Loucy (cell line): Measurements from ENCODE around the gene CALU.

Experiments used
- H2AFZ ChIP-seq: fragments of 200-600 bp; sonication (generic); 2 replicates; pipeline ENCODE4 v1.6.0; 2016; ENCODE audit warnings: antibody characterized with exemption, mild to moderate bottlenecking, low read length, moderate library complexity
- H3F3A ChIP-seq: fragments of 200-600 bp; 2 replicates; pipeline ENCODE4 v1.6.0; 2016; ENCODE audit warnings: antibody characterized with exemption, low read depth, mild to moderate bottlenecking
- H3K27me3 ChIP-seq: fragments of 200-600 bp; sonication (generic); 2 replicates; pipeline ENCODE4 v1.6.1; 2014; ENCODE audit warnings: low read length, mild to moderate bottlenecking; ENCODE audit not compliant: insufficient read depth, poor library complexity, severe bottlenecking
- H3K36me3 ChIP-seq: fragments of 200-600 bp; sonication (generic); 2 replicates; pipeline ENCODE4 v1.6.1; 2016; ENCODE audit warnings: low read length; ENCODE audit not compliant: insufficient read depth
- H3K4me1 ChIP-seq: fragments of 200-600 bp; sonication (generic); 2 replicates; pipeline ENCODE4 v1.5.1; 2014; ENCODE audit warnings: low read length, mild to moderate bottlenecking; ENCODE audit not compliant: insufficient read depth, poor library complexity, severe bottlenecking
- H3K4me2 ChIP-seq: fragments of 200-600 bp; sonication (generic); 2 replicates; pipeline ENCODE4 v1.6.0; 2014; ENCODE audit warnings: antibody characterized with exemption, low read length, low read depth, mild to moderate bottlenecking; ENCODE audit not compliant: poor library complexity, severe bottlenecking
- H3K4me3 ChIP-seq: fragments of 200-600 bp; sonication (generic); 2 replicates; pipeline ENCODE4 v1.5.1; 2014; ENCODE audit warnings: low read length, mild to moderate bottlenecking, mixed read lengths; ENCODE audit not compliant: poor library complexity, severe bottlenecking
- H3K79me2 ChIP-seq: fragments of 200-600 bp; sonication (generic); 2 replicates; pipeline ENCODE4 v1.6.1; 2014; ENCODE audit warnings: low read length; ENCODE audit not compliant: insufficient read depth
- H3K9ac ChIP-seq: fragments of 200-600 bp; sonication (generic); 2 replicates; pipeline ENCODE4 v1.6.0; 2014; ENCODE audit warnings: mild to moderate bottlenecking, low read depth, low read length, moderate library complexity; ENCODE audit not compliant: poor library complexity, severe bottlenecking
- H3K9me2 ChIP-seq: fragments of 200-600 bp; sonication (generic); replicated peaks from 2 replicates; pipeline ENCODE4 v1.6.1; 2016; ENCODE audit warnings: low read depth, low read length, mixed read lengths
- H3K9me3 ChIP-seq: fragments of 200-600 bp; sonication (generic); 2 replicates; pipeline ENCODE4 v1.6.1; 2014; ENCODE audit warnings: mild to moderate bottlenecking, antibody characterized with exemption, low read length, low read depth; ENCODE audit not compliant: insufficient read depth
- H4K20me1 ChIP-seq: fragments of 200-600 bp; sonication (generic); 2 replicates; pipeline ENCODE4 v1.6.0; 2014; ENCODE audit warnings: antibody characterized with exemption, low read length, mild to moderate bottlenecking; ENCODE audit not compliant: insufficient read depth, poor library complexity, severe bottlenecking
- EZH2phosphoT487 ChIP-seq: fragments of 200-600 bp; IDR thresholded peaks from 2 replicates; pipeline ENCODE4 v1.6.1; 2018; ENCODE audit warnings: antibody characterized with exemption, mild to moderate bottlenecking, moderate library complexity, borderline replicate concordance
- TF ChIP-seq, protein P1 (sequence below): fragments of 200-600 bp; sonication (generic); conservative IDR thresholded peaks from 2 replicates; pipeline ENCODE4 v1.5.1; 2014; ENCODE audit warnings: mild to moderate bottlenecking, antibody characterized with exemption, low read length

Gene CALU

DNA sequence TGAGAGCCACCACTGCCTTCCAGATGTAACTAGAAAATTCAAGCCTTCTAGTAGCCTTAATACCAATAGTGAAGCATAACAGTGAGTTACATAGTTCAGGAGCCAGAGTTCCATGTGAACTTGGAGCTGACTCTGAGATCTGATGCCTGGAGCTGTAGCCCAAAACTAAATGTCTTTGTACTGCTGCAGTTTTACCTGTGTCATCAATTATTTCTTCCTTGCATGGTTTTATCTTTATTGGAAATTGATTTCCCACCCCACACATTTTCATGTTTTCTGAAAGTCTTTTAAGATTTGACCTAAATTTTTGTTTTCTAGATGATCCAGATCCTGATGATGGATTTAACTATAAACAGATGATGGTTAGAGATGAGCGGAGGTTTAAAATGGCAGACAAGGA, 19.4 kb downstream of the CALU start:
- TF ChIP-seq, protein P1, sequence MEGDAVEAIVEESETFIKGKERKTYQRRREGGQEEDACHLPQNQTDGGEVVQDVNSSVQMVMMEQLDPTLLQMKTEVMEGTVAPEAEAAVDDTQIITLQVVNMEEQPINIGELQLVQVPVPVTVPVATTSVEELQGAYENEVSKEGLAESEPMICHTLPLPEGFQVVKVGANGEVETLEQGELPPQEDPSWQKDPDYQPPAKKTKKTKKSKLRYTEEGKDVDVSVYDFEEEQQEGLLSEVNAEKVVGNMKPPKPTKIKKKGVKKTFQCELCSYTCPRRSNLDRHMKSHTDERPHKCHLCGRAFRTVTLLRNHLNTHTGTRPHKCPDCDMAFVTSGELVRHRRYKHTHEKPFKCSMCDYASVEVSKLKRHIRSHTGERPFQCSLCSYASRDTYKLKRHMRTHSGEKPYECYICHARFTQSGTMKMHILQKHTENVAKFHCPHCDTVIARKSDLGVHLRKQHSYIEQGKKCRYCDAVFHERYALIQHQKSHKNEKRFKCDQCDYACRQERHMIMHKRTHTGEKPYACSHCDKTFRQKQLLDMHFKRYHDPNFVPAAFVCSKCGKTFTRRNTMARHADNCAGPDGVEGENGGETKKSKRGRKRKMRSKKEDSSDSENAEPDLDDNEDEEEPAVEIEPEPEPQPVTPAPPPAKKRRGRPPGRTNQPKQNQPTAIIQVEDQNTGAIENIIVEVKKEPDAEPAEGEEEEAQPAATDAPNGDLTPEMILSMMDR, result no peak
- no peak for TF ChIP-seq EZH2phosphoT487
- H3K9ac ChIP-seq, result no peak overlapping the region

DNA sequence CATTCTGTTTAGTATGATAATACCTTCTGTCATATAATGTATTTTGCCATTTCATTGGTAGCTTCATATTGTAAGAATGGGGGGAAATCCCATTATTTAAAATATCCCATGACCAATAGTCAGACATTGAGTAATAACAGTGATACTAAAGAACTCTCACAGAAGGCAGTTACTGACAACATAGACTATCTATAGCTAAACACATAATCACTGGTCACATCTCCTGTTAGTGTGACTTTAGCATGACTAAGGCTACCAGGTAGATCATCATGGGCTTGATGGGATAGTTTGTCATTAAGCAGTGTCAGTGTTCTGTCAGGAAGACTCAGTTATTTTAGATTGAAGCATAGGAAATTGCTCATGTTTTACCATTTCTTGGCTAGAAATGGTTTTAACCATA, 20.1 kb downstream of the CALU start:
- no peak overlapping the region for H3K4me3 ChIP-seq
- no peaks in the 10 kb centered on the region for H3K9me3 ChIP-seq
- no peaks in the 10 kb centered on the region for H3K27me3 ChIP-seq
- no peaks in the 10 kb centered on the region for H3K4me1 ChIP-seq
- peaks cover 3% of the 10 kb centered on the region for H4K20me1 ChIP-seq
- no peak overlapping the region for H3K4me2 ChIP-seq
- no peaks in the 10 kb centered on the region for H3F3A ChIP-seq
- H3K9ac ChIP-seq, result no peak overlapping the region
- H3K9me2 ChIP-seq, result no peaks in the 10 kb centered on the region
- H3K36me3 ChIP-seq, result peaks cover 79% of the 10 kb centered on the region
- TF ChIP-seq EZH2phosphoT487, result no peak
- TF ChIP-seq, protein P1, result no peak
- H3K79me2 ChIP-seq, result peaks cover 7% of the 10 kb centered on the region; the same call in 1 of the 2 replicates
- H2AFZ ChIP-seq, result no peak overlapping the region

More for the DNA sequence above, 19.4 kb downstream of the CALU start:
- Histone ChIP-seq H3K9me2 (no peaks in the 10 kb centered on the region), H2AFZ (no peak overlapping the region), H3K79me2 (peaks cover 7% of the 10 kb centered on the region; the same call in 1 of the 2 replicates), H3K9me3 (no peaks in the 10 kb centered on the region), H3K4me3 (no peak overlapping the region), H3K4me2 (no peak overlapping the region), H3K4me1 (no peaks in the 10 kb centered on the region), H3K36me3 (peaks cover 79% of the 10 kb centered on the region), H3F3A (no peaks in the 10 kb centered on the region), H3K27me3 (no peaks in the 10 kb centered on the region), H4K20me1 (peaks cover 6% of the 10 kb centered on the region)

DNA sequence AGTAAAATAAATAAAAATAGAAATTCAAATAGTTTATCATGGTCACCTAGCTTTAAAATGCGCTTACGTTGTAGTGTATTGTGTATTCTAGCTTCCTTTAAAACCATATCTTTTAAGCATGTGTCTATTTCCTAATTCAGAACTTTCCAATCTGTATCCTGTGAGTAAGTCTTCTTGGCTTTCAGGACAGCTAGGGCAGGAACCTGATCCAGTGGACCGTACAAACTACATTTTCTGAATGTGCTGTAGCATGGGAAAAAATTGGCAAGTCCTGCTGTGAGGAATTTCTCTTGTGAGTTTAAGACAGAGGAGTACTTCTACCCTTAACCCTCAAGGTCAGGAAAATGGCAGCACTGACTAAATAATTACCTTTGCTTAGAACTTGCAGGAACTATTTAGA, 24.4 kb downstream of the CALU start:
- Histone ChIP-seq H4K20me1 (no peaks in the 10 kb centered on the region), H3K4me1 (no peaks in the 10 kb centered on the region), H3K9me3 (no peaks in the 10 kb centered on the region), H3K79me2 (no peaks in the 10 kb centered on the region), H2AFZ (no peak overlapping the region), H3F3A (no peaks in the 10 kb centered on the region), H3K9ac (no peak overlapping the region), H3K36me3 (peaks cover 72% of the 10 kb centered on the region), H3K4me3 (no peak overlapping the region), H3K4me2 (no peak overlapping the region), H3K9me2 (no peaks in the 10 kb centered on the region), H3K27me3 (no peaks in the 10 kb centered on the region)
- TF ChIP-seq, protein P1, result no peak
- TF ChIP-seq EZH2phosphoT487, result no peak
